SIG-M5 treated with dmso at 0.1 percent for 504 hours (cell line): Measurements from ENCODE around the gene COL17A1.
A peak's percentile ranks its signal among the peaks of the same experiment; 100 is the strongest.

Source experiments
- DNase-seq: peaks from one replicate; lab custom pipeline; 2025; ENCODE audit not compliant: unreplicated experiment; lab: John Stamatoyannopoulos, UW

Gene COL17A1

GRCh38 chr10:104085801-104086400 is at the start of gene COL17A1:
Gene COL17A1, minus strand, starts transcription at chr10:104085880. Its CDS starts 5,207 bp downstream, at chr10:104080673.
- no peak for DNase-seq

GRCh38 chr10:104130041-104130440 is 44.4 kb upstream of the COL17A1 start:
- no peak for DNase-seq

- DNase-seq = no peak
Measured at GRCh38 chr10:104128214-104128613, 42.5 kb upstream of the COL17A1 start.

- no peak for DNase-seq
Measured at GRCh38 chr10:104127411-104127810, 41.7 kb upstream of the COL17A1 start.

GRCh38 chr10:104123397-104123796 is 37.7 kb upstream of the COL17A1 start:
- peak; percentile 22 for DNase-seq

GRCh38 chr10:104122225-104123107 is 36.8 kb upstream of the COL17A1 start:
- no peak for DNase-seq

GRCh38 chr10:104121485-104122224 is 36.0 kb upstream of the COL17A1 start, which contains the start of gene SFR1:
Gene SFR1, plus strand, starts transcription at chr10:104122171. Its CDS starts 13 bp downstream, at chr10:104122184.
- DNase-seq = peak; percentile 94

- peak; percentile 84 for DNase-seq
Measured at GRCh38 chr10:104120903-104121484, 35.3 kb upstream of the COL17A1 start.

GRCh38 chr10:104120512-104120902 is 34.8 kb upstream of the COL17A1 start:
- DNase-seq = no peak

- no peak for DNase-seq
Measured at GRCh38 chr10:104119996-104120395, 34.3 kb upstream of the COL17A1 start.

GRCh38 chr10:104117839-104118323 is 32.2 kb upstream of the COL17A1 start:
- DNase-seq = no peak

- DNase-seq = peak; percentile 8
Measured at GRCh38 chr10:104113376-104113956, 27.8 kb upstream of the COL17A1 start.

- no peak for DNase-seq
Measured at GRCh38 chr10:104109908-104110662, 24.4 kb upstream of the COL17A1 start.

GRCh38 chr10:104104926-104105325 is 19.2 kb upstream of the COL17A1 start:
- DNase-seq = no peak

GRCh38 chr10:104104418-104104817 is 18.7 kb upstream of the COL17A1 start:
- no peak for DNase-seq

GRCh38 chr10:104103956-104104355 is 18.3 kb upstream of the COL17A1 start:
- DNase-seq = no peak

GRCh38 chr10:104101902-104102301 is 16.2 kb upstream of the COL17A1 start:
- DNase-seq = no peak

- no peak for DNase-seq
Measured at GRCh38 chr10:104100795-104101194, 15.1 kb upstream of the COL17A1 start.

GRCh38 chr10:104099941-104100340 is 14.3 kb upstream of the COL17A1 start:
- no peak for DNase-seq

GRCh38 chr10:104099269-104099668 is 13.6 kb upstream of the COL17A1 start:
- DNase-seq = no peak
